Cardiac septum (tissue), 1 donor: ENCODE data around the gene SND1. TPM values are rescaled to one million over a fixed set of nuclear protein-coding genes. Genes with fewer than 3 reads are reported as not detected.

Experiments used
- DNase-seq: peaks from one replicate; pipeline ENCODE4 v3.0.0-alpha.2; 2020; ENCODE audit warnings: low spot score
- intact Hi-C: fragments of 100-400 bp; cut with DNase I; formaldehyde crosslinking; loops from one replicate; pipeline ENCODE4 v1.14.0; 2022
- total RNA-seq: library from RNA; stranded (reverse); fragmentation: NEBNext Ultra II Directional; extraction: Animal tissue kit (Norgen Biotek cat#: 25700); gene quantifications from one replicate; pipeline ENCODE4 v1.2.1, GENCODE V29; 2021
- donor health status: DM: no; HTN: no; CAD: no.

SND1 gene
- total RNA-seq, 1 donor from 2014 or later: 66.7 TPM

DNA sequence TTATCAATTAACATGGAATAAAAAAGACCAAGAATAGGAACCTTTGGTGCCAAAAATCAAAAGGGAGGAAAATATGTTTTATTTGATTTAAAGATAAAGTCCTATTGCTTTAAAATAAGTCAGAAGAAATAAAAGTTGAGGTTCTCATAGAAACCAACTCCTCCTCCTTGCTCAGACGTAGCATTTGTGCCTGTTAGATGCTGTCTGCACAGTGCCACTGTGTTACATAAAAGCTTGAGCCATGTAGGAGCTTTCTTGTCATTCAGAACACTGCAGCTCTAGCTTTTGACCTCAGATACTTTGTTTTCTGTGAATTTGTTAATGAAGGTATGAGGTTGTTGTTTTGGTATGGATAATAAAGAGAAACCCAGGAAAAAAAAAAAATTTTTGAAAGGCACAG lies 328.9 kb downstream of the SND1 start:
- DNase-seq: no peak
- intact Hi-C loops: no loop called here

DNA sequence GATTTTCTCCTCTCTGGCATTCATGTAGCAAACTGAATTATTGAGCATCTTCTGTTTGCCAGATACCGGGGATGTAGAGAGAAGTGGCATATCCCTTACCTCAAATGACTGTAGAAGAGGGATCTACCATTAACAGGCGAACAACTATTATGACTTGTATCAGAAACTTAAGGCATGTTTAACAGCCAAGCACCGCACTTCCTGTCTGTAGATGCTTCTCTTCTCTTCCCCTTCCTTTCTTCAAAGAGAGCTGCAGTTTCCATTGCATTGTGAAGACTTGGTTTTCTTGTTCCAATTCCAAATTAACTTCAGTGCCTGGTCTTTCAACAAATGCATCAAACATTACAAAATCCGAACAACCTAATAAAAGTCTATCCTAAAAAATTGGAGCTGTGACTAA lies 330.0 kb downstream of the SND1 start:
- no peak for DNase-seq
- intact Hi-C loops: no loop called here

- intact Hi-C loops: no loop called here
- DNase-seq: no peak
These were observed 331.9 kb downstream of the SND1 start for GRCh38 chr7:127983804-127984332.

- DNase-seq: no peak
- intact Hi-C loops: no loop called here
These were observed 334.9 kb downstream of the SND1 start for GRCh38 chr7:127986581-127987521.

GRCh38 chr7:127988751-127989150 lies 336.8 kb downstream of the SND1 start:
- intact Hi-C loops: no loop called here
- DNase-seq: no peak

DNA sequence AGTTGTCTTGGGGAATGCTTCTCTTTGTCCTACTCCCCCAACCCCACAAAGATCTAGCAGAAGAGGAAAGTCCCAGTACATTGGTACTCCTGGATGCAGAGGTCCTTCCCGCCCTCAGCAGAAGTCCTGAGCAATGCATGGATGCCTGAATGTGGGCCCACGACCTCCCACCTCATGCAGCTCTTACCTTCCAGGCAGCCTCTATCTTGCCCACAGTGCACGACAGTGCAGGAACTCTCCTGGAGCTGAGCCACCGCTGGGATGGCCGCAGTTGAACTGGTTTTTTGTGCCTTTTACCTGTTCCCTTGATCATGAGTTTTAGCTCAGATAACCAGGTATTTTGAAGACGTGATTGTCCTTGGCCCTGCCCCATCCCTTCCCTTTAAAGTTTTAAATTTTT lies 341.3 kb downstream of the SND1 start:
- no peak for DNase-seq
- intact Hi-C loops: no loop called here

DNA sequence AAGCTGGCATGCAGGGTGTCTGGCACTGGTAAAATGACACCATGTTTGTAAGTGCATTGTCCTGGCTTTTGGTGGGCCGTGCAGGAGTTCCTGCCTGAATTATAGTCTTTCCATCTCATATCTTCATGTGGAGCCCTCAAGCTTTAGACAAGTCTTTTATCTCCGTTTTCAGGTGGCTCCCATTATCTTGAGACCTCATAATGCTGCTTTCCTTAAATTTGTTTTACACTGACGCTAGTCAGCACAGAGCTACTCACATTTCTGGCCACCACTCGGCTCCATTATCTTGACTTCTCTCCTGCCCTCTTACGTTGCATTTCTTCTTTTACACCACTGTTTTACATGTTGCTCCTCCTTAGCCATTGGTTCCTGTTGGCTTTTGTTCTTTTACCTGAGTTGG lies 342.0 kb downstream of the SND1 start:
- DNase-seq: no peak
- intact Hi-C loops: no loop called here

- intact Hi-C loops: no loop called here
- DNase-seq: no peak
These were observed 343.3 kb downstream of the SND1 start for GRCh38 chr7:127995156-127995880.

DNA sequence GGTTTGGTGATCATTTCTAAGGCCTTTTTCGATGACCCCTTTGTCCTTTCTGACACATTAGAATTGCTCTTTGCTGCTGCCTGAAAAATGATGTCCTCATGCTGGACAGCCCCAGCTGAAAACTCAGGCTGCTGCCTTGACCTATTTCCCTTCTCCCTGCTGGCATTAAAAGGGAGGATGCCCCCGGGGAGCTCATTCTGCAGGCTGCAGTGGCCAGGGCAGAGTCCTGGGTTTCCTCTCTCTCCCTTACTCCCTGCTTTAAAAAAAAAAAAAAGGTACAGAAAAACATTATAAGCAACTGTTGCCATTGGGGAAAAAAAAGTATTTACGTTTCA lies 343.9 kb downstream of the SND1 start:
- DNase-seq: no peak
- intact Hi-C loops: no loop called here

GRCh38 chr7:127996253-127997071 lies 344.5 kb downstream of the SND1 start:
- DNase-seq: no peak
- intact Hi-C loops: no loop called here

DNA sequence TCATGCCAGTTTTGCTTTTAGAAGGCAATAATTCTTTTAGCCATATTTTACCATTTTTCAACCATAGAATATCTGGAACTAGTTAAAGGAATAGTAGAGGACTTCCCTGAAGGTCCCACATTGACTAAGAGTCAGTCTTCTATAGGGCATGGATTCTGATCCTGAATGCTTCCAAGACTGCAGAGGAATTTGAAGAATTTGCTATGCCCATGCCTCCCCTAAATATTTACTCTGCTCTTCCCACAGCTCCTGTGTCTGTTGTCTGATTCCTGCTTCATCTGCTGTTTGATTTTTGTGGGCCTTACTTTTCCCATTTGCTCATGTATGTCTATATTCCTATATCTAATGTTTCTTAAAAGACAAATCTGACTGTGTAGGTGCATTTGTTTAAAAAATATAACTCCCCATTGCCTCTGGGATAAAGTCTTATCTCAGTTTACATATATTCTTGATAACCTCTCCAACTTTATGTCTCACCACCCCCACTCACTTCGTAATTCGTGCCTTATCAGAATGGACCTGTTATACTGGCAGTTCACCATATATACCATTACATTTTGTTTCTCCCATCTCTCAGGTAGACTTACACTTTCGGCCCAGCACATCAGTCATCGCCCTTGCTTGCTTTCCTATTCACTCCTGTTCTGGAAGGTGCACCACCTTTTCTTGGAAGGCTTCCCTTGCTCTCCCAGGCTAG lies 345.4 kb downstream of the SND1 start:
- DNase-seq: no peak
- intact Hi-C loops: no loop called here

- intact Hi-C loops: no loop called here
- DNase-seq: no peak
These were observed 346.7 kb downstream of the SND1 start for GRCh38 chr7:127998671-127999070.

- no peak for DNase-seq
- intact Hi-C loops: no loop called here
These were observed 348.1 kb downstream of the SND1 start for GRCh38 chr7:128000048-128000447.

DNA sequence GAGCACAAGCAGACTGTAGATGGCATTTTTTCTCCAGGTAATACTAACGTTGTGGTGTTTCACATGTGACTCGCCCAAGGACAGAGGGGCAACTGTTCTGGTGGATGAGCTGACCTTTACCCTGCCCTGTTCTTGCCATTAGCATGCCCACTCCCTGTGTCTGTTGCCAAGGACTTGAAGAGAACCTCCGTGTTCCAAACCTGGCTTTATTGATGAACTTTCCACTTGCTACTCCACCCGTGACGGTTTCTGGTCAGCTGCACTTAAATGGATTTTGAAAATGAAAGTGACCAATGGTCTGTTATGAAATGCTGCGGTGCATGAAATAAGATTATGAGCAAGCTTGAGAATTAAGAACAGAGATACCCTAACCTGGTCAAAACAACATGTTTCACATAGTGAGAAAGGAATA lies 348.9 kb downstream of the SND1 start:
- intact Hi-C loops: no loop called here
- no peak for DNase-seq

DNA sequence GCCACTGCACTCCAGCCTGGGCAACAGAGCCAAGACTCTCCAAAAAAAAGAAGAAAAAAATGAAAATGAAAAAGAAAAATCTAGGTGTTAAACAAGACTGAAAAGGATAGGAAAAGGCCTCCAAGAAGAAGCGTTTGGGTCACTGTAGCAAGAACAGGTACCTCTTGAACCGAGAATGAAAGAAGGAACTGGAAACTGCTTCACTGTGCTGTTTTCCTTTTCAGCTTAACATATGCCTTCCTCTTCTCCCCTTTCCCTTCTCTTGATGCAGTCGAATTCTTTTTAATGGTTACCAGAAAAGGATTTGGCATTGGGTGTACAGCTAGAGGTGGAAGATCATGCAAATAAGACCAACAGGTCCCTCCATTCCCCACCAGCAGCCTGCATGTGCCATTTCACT lies 351.2 kb downstream of the SND1 start:
- intact Hi-C loops: no loop called here

GRCh38 chr7:128003787-128004186 lies 351.8 kb downstream of the SND1 start:
- intact Hi-C loops: no loop called here
- DNase-seq: no peak

More for the DNA sequence above, 351.2 kb downstream of the SND1 start:
- no peak for DNase-seq

- intact Hi-C loops: no loop called here
- DNase-seq: no peak
These were observed 352.6 kb downstream of the SND1 start for GRCh38 chr7:128004623-128005022.

GRCh38 chr7:128005117-128005516 lies 353.1 kb downstream of the SND1 start:
- DNase-seq: no peak
- intact Hi-C loops: no loop called here

DNA sequence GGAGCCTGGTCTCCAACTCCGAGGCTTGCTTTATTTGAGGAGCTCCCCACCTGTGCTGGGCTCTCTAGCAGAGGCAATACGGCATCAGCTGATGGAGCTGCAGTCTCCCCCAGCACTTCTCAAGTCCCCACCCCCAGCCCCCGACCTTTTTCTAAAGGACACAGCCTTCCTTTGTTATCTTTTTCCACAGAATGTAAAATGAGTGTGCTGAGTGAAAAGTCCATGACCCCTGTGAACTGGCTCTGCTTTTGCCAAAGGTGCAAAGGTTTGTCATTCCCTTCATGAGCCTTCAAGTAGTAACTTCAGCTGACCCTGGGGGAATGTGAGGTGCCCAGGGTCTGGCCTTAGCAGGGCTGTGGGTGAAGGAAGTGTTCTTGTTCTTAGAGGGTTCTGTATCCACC lies 353.8 kb downstream of the SND1 start:
- DNase-seq: no peak
- intact Hi-C loops: no loop called here
